Regular cardiac myocyte (primary cell): Measurements from ENCODE around the gene EVI2B. TPM values are rescaled to one million over a fixed set of nuclear protein-coding genes. Genes with fewer than 3 reads are reported as not detected.

ENCODE experiments used
- total RNA-seq: library from RNA; depleted of rRNA; stranded (reverse); fragments of >200 nt; gene quantifications from 2 replicates; pipeline ENCODE4 v1.2.3, GENCODE V29; 2014

The EVI2B gene, protein sequence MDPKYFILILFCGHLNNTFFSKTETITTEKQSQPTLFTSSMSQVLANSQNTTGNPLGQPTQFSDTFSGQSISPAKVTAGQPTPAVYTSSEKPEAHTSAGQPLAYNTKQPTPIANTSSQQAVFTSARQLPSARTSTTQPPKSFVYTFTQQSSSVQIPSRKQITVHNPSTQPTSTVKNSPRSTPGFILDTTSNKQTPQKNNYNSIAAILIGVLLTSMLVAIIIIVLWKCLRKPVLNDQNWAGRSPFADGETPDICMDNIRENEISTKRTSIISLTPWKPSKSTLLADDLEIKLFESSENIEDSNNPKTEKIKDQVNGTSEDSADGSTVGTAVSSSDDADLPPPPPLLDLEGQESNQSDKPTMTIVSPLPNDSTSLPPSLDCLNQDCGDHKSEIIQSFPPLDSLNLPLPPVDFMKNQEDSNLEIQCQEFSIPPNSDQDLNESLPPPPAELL
- total RNA-seq = under 0.01 TPM in 1 of 2 replicates, not detected in the other

DNA sequence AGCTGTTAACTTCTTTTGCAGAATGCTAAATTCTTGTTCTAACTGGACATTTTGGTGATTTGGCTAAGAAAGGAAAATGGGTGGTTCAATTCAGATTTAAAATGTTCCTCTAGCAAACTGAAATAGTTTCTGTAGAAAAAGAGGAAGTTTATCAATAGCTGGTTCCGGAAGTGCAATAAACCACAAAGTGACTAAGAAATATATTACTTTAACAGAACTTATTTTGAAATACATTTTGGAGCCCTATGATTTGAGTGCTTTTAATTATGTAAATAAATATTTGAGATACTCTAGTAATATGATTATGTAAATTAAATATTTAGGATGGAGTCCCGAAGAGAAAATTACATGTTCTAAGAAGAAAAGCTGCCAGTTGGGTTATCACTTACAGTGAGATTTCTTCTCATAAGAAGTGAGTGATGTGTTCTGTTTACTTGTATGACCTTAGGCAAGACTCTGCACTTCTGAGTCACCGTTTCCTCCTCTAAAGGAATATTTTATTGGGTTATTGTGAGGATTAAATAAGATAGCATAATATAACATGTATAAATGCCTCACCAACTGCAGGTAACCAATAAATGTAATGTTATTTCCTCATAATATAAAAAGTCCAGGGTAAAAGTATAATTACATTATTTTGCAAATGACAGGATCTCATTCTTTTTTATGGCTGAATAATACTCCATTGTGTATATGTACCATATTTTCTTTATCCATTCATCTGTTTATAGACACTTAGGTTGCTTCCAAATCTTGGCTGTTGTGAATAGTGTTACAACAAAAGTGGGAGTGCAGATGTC lies at the start of gene EVI2B:
Gene EVI2B (minus strand): TSS at position 73 of the 800 bp plus-strand sequence. CDS start 8,445 bp downstream, outside the sequence.

DNA sequence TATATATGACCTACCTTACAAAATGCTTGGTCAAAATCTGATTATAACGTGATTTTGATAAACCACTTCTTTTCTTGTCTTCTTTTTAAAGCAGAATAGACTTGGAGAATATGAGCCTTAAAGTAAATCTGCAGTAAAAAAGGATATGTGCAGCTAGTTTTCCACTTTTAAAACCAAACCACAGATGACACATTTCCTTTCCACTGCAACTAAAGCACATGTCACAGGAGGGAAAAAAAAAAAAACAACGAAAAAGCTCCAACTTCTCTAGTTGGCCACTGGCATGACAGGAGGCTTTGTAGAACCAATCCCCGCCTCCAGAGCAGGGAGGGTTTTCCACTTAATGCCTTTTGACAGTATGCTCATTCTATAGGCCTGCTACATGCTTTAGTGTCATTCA lies 7.6 kb upstream of the EVI2B start, which contains the start of gene EVI2A:
Gene EVI2A (minus strand): TSS at position 142 of the 400 bp plus-strand sequence. CDS start 2,609 bp downstream, outside the sequence.

DNA sequence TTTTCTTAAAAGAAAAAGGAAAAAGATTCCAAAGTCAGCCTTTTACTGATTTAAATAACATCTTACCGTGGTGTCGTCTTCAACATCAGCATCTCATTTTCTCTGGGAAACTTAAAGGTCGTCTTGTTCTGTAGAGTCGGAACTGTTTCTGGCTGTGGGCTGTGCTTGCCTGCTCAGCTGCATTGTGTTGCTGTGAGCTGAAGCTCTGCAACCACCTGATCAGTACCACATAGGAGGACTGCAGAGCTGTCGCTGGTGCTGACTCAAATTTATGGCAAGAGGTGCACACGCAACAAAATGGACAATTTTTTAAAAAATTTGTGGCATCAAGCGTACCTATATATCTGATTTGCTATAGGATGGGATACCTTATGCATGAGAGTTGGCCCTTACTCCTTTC lies 16.8 kb downstream of the EVI2B start, which contains the start of gene OMG:
Gene OMG (minus strand): TSS at position 150 of the 400 bp plus-strand sequence. CDS start 908 bp downstream, outside the sequence.

Other genes starting within 250 kb of the EVI2B start
- 37.4 and 56.9 TPM in 2 replicates for gene NF1, start 219.1 kb downstream of the EVI2B start, total RNA-seq
- gene OMG, start 16.8 kb downstream of the EVI2B start, total RNA-seq = not detected in 2 replicates
- 2.5 and 4.5 TPM in 2 replicates for gene EVI2A, start 7.6 kb upstream of the EVI2B start, total RNA-seq
- gene RAB11FIP4, start 77.6 kb upstream of the EVI2B start, total RNA-seq = 0.19 and 0.28 TPM in 2 replicates